DLD1 (cell line): ENCODE measurements around the gene ARID1B.

Experiments used
- in situ Hi-C: cut with HindIII; loops from 2 replicates; pipeline ENCODE4 v1.10.0; 2017; ENCODE audit warnings: low sequenced_read_pairs

The ARID1B gene

GRCh38 chr6:156954191-156954590 is 177.0 kb downstream of the ARID1B start:
- in situ Hi-C loops, result no loop called here

- in situ Hi-C loops, result no loop called here
These were observed 177.6 kb downstream of the ARID1B start for GRCh38 chr6:156954816-156955215.

DNA sequence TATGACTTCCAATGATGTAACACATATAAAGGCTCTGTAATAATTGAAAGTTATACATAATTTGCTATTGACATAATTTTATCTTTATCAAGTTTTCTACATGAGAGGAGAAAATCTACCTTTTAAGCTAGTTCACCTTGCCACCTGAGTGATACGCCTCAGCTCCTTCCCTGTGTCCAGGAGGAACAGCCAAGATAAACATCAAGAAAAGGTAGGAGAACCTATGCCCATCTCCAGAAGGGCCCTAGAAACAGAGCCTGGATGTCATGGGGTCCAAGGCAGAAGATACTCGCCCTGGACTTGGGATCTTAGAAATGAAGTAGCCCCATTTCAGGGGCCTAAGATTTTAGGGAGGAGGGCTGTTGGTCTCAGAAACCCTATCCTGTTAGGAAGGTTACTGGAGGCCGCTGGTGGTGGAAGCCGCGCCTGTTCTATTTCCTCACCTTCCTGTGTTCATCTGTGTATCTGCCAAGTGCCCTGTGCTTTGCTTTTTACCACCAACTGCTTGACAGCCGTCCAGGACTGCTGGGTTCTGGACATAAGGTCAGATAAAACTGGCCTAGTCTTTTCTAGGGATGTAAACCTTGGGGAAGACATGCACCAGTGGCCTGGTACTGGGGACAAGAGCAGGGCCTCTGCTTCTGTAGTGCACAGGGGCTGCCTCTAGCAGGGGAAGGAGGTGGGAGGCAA is 178.5 kb downstream of the ARID1B start:
- in situ Hi-C loops, result no loop called here

DNA sequence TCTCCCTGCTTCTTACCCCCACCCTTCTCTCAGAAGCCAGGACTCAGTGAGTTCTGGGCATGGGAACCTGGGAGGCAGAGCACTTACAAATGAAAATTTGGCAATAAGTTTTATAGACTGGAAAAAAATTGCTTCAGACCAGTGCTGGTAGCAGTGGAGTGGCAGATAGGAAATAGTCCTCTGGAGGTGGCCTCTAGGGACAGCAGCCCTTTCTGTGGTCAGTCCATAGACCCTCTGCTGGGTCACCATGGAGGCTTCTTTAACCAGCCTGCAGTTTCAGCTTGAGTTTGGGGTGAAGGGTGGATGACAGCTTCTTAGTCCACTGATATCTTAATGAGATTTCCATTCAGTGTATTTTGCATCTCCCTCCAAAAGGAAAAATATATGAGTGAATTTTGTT is 179.1 kb downstream of the ARID1B start:
- in situ Hi-C loops, result no loop called here

- in situ Hi-C loops, result no loop called here
These were observed 180.9 kb downstream of the ARID1B start for GRCh38 chr6:156957931-156958547.

DNA sequence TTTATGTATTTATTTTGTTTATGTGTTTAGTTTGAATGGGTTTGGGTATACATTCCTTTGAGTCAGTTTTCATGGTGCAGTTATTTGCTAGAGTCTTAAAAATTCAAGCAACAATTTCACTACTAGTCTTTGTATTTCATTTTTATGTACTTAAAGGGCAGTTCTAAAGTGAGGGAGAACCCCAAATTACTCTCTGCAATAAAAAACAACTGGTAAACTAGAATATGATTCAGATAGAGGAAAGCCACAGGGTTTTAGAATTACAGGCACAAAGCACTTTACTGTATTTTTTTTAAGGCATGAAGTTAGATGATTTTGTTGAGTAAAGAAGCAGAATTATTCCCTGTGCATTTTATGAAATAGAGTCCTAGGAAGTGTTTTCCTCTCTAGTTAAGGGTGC is 183.3 kb downstream of the ARID1B start:
- in situ Hi-C loops, result no loop called here

DNA sequence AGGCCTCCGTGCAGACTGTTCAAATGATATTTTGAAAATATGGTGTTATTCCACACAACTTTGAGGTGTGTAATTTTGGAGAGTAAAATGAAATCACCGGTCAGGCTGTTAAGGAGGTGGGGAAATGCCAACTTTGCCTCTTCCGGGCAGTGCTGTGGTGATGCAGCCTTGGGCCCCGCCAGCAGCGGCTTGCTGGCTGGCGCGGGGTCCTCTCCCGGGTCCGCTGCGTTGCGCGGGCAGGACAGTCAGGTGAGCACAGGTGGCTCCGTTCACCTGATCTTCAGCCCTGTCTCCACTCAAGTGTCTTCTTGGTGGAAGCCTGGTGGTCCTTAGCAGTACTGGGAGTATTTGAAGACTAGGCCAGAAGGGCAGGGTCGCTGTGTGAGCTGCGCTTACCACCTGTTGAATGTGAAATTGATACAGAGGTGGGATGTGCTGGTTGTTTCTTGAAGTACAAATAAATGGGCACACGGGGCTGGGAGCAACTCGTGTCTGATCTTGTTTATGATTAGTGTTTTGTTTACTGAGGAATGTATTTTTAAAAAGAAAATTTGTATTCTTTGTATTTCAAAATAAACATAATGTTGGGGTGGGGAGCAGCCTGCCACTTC is 184.2 kb downstream of the ARID1B start:
- in situ Hi-C loops, result no loop called here

DNA sequence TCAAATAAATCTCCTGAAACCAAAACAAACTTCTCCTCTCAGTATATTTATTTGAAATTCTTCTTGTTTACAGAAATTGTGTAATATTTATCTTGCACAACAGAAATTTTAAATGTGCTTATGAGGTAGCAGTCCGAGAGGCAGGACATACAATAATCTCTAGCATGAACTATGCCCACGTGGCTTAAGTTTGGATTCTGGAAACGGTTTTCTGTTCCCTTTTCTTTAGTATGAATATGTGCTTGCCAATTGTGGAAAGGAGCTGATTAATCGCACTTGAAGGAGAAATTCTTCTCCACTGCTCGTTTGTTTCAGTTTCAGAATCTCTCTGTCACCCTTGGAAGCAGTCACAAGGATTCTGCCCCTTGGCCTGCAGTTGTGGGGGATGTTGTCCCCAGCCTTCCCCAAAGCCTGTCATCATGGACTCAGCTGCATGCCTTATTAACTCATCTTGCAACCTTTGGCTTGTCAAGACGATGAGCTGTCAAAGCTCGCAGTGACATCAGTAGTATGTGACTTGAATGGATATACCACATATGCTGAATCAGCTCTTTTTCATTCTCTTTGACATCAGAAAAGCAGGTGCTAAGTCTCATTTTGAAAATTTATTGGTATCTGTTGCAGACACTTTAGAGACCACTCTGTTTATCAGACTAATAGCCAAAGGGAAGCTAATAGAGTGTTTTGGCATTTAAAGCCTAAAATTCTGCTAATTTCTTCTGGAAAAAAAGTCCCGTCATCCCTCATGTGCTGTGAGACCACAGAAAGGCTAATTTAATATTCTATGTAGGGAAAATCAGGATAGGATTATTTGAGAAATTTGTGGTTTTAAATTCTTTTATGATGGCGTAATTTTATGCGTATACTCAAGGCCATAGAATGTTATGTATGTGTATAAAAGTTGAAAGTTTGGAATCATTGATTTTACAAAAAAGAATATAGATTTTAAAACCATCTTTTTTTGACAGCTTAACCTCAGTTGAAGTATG is 186.8 kb downstream of the ARID1B start:
- in situ Hi-C loops, result no loop called here

GRCh38 chr6:156967852-156968251 is 190.7 kb downstream of the ARID1B start:
- in situ Hi-C loops, result no loop called here

GRCh38 chr6:156969233-156969632 is 192.1 kb downstream of the ARID1B start:
- in situ Hi-C loops, result no loop called here

DNA sequence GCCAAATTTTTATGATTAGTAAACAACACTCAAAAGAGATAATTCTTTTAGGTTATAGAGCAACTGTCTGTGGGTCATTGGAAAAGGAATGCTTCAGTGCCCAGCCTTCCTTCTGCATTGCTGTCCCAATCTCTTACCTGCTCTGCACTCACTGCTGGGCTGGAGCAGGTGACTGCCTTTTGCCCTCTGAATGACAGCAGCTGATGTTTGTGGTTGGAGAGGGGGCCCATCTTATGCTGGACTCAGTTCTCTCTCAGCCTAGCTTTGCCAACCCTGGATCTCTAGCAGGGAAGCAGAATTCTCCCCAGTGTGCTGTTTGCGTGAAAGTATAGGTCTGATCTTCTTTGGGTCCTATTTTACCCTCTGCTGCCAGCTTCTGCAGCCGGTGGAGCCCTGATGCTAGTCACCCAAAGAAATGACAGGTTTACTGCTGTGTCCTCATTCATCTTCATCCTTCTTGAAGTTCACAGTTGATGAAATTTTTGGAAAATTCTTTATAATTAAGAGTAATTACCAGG is 193.5 kb downstream of the ARID1B start:
- in situ Hi-C loops, result no loop called here

DNA sequence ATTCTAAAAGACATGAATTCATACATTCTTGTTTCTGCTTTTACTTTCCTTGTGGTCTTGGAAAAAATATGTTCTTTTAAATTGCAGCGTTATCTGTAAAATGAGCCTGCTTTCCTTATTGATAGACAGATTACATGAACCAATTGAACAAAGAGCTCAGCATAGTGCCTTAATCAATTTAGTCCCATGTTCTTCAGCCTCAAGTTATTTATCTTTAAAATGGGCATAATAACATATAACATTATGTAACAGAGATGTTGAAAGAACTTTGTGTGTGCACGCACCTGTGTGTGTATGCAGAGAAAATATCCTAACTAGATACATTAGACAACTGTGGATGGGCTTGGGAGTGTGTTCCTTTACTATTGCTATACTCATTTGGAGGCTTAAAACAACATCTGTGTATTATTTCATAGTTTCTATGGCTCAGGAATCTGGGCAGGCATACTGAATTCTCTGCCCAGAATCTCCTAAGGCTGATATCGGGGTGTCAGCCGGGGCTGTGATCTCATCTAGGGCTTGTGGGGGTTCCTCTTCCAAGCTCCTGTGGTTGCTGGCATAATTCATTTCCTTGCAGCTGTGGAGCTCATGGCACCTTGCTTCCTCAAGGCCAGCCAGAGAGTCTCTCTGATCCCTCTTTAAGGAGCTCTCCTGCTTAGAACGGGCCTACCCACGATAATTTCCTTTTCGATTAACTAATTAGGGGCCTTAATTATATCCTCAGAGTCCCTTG is 194.1 kb downstream of the ARID1B start:
- in situ Hi-C loops, result no loop called here

GRCh38 chr6:156972145-156972544 is 195.0 kb downstream of the ARID1B start:
- in situ Hi-C loops, result no loop called here

- in situ Hi-C loops, result no loop called here
These were observed 197.7 kb downstream of the ARID1B start for GRCh38 chr6:156974830-156975261.

DNA sequence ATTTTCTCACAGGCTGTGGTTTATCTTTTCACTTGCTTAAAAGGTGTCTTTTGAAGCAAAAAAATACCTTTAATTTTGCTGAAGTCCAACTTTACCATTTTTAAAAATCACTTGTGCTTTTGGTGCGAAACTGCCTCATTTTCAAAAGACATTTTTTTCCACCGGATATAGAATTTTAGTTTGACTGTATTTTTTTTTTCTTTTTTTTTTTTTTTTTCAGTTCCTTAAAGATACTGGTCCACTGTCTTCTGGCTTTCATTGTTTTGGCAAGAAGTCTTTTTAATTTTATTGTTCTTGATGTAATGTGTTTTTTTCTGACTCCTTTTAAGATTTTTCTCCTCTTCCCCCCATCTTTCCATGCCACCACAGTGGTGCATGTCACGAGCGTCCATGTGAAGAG is 198.2 kb downstream of the ARID1B start:
- in situ Hi-C loops, result no loop called here

DNA sequence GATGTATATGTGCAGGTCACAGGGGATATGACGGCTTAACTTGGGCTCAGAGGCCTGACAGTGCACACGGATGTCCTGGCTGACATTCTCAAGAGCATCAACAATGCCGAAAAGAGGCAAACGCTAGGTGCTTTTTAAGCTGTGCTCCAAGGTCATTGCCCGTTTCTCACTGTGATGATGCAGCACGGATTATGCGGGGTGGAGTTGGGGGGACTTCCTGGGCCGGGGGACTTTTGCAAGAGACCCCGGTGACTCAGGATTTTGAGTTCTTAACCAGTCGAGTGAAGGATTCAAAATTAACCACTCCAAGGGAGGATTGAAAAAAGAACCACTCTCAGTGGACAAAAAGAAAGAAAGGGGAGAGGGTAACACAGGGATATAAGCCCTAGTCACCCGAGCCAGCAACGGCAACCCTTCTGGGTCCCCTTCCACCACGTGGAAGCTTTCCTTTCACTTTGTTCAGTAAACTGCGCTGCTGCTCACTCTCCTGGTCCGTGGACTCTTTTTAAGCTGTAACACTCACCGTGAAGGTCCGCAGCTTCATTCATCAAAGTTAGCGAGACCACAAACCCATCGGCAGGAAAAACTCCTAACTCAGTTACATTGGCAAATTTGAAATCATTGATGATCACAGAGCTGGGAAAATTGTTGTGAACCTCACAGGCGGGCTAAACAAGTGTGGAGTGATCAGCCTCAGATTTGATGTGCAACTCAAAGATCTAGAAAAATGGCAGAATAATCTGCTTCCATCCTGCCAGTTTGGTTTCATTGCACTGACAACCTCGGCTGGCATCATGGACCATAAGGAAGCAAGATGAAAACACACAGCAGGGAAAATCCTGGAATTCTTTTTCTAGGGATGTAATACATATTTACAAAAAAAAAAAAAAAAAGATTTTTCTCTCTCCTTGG is 199.3 kb downstream of the ARID1B start:
- in situ Hi-C loops, result no loop called here

- in situ Hi-C loops, result no loop called here
These were observed 200.5 kb downstream of the ARID1B start for GRCh38 chr6:156977527-156978291.

- in situ Hi-C loops, result no loop called here
These were observed 201.8 kb downstream of the ARID1B start for GRCh38 chr6:156978948-156979347.
